GM12801 (cell line): ENCODE data around the gene SYN1.

Experiments
- CTCF ChIP-seq: IDR thresholded peaks from one replicate; pipeline ENCODE4 v1.5.1; 2011; ENCODE audit warnings: control low read depth; ENCODE audit not compliant: insufficient read length; ENCODE audit errors: extremely low read depth

The SYN1 gene

GRCh38 chrX:47608130-47608810 is 11.4 kb downstream of the SYN1 start:
- no peak for TF ChIP-seq CTCF

- TF ChIP-seq CTCF = no peak
Measured at GRCh38 chrX:47607091-47607490, 12.6 kb downstream of the SYN1 start.

GRCh38 chrX:47605024-47605423 is 14.6 kb downstream of the SYN1 start:
- TF ChIP-seq CTCF = no peak

GRCh38 chrX:47597222-47597621 is 22.4 kb downstream of the SYN1 start:
- no peak for TF ChIP-seq CTCF

- no peak for TF ChIP-seq CTCF
Measured at GRCh38 chrX:47596256-47596655, 23.4 kb downstream of the SYN1 start.

- TF ChIP-seq CTCF = no peak
Measured at GRCh38 chrX:47595716-47596251, 23.9 kb downstream of the SYN1 start.

GRCh38 chrX:47593522-47593921 is 26.1 kb downstream of the SYN1 start:
- no peak for TF ChIP-seq CTCF

GRCh38 chrX:47590984-47591383 is 28.7 kb downstream of the SYN1 start:
- no peak for TF ChIP-seq CTCF
